Right atrium auricular region (tissue), 2 donors: Measurements from ENCODE around the gene KIAA2012. TPM values are rescaled to one million over a fixed set of nuclear protein-coding genes. Genes with fewer than 3 reads are reported as not detected.
A peak's percentile ranks its signal among the peaks of the same experiment; 100 is the strongest.

Experiments used
- DNase-seq: peaks from one replicate; pipeline ENCODE4 v3.0.0-alpha.2; 2019; ENCODE audit warnings: low spot score
- H3K27ac ChIP-seq, 2 donors: fragments of 200-600 bp; sonication (generic); 1 replicate in 1 of 2; 2 replicates in 1 of 2; pipeline ENCODE4 v1.5.1; 2016 to 2019
- H3K27me3 ChIP-seq, 2 donors: fragments of 200-600 bp; sonication (generic); one replicate each; pipeline versions ENCODE4 v1.5.1 to v1.6.0; 2017 to 2019
- H3K36me3 ChIP-seq: fragments of 200-600 bp; sonication (generic); one replicate; pipeline ENCODE4 v1.5.1; 2016
- H3K4me1 ChIP-seq, 2 donors: fragments of 200-600 bp; sonication (generic); one replicate each; pipeline versions ENCODE4 v1.5.1 to v1.6.0; 2017 to 2019
- H3K4me3 ChIP-seq, 2 donors: fragments of 200-600 bp; sonication (generic); 1 replicate in 1 of 2; 2 replicates in 1 of 2; pipeline ENCODE4 v1.5.1; 2017 to 2019; ENCODE audit warnings: mild to moderate bottlenecking in 1 of 2, moderate library complexity in 1 of 2
- H3K9me3 ChIP-seq, 2 donors: fragments of 200-600 bp; sonication (generic); one replicate each; pipeline ENCODE4 v1.5.1; 2019
- CTCF ChIP-seq, 2 donors: fragments of 200-600 bp; sonication (generic); IDR thresholded peaks; one replicate each; pipeline ENCODE4 v1.5.1; 2019; ENCODE audit warnings: antibody characterized with exemption in 2 of 2
- total RNA-seq, 2 donors: library from RNA; depleted of rRNA; stranded (reverse); fragments of >200 nt; gene quantifications; one replicate each; pipeline ENCODE4 v1.1.0, GENCODE V29; 2016

The KIAA2012 gene
- total RNA-seq, 2 donors from 2014 or later: not detected

DNA sequence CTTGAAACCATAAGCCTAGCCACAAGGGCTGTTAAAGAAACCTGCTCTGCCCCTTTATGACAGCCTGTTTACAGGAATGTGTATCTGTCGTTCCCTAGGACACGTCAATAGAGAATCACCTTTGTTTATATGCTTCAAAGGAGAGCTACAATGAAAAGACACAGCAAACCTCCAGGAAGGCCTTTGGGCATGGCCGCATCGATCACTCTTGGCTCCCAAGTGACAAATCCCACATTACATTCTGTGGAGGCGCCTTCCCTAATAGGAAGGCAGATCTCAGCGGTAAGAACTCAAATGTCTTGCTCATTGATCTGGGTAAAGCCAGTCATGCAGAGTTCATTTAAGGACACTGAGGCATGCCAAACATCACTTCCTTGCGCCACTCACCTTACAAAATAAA lies 26.5 kb downstream of the KIAA2012 start:
- no peak for TF ChIP-seq CTCF (IDR thresholded peaks at IDR 0.05)
- DNase-seq: no peak
- no peak overlapping the region for H3K4me3 ChIP-seq

DNA sequence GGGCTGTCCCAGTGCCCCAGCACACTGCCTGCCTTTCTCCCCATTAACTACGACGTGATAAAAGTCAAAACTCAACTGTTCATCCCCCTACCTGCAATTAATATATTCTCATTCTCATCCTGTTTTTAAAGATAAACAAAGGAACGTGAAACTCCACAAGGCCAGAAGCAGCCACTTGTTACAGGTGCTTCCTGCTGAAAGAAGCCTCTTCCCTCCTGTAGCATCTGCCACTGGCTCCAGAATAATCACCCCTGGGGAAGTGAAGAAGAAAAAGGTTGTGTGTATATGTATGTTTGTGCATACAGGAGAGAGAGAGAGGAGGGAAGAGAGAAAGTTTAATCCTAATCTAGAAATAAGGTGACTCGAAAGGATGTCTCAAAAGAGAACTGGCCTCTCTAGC lies 27.1 kb downstream of the KIAA2012 start:
- no peaks in the 10 kb centered on the region for H3K4me1 ChIP-seq
- no peak for TF ChIP-seq CTCF (IDR thresholded peaks at IDR 0.05)

More for the DNA sequence above, 26.5 kb downstream of the KIAA2012 start:
- Histone ChIP-seq H3K4me1 (no peaks in the 10 kb centered on the region), H3K27ac (no peak overlapping the region), H3K36me3 (no peaks in the 10 kb centered on the region), H3K27me3 (no peaks in the 10 kb centered on the region), H3K9me3 (no peaks in the 10 kb centered on the region)

GRCh38 chr2:202101026-202101579 lies 28.0 kb downstream of the KIAA2012 start:
- Histone ChIP-seq H3K27ac (no peak overlapping the region), H3K4me1 (no peaks in the 10 kb centered on the region)
- DNase-seq: no peak

More for the DNA sequence above, 27.1 kb downstream of the KIAA2012 start:
- Histone ChIP-seq H3K27me3 (no peaks in the 10 kb centered on the region), H3K36me3 (no peaks in the 10 kb centered on the region), H3K9me3 (no peaks in the 10 kb centered on the region), H3K27ac (no peak overlapping the region), H3K4me3 (no peak overlapping the region)
- DNase-seq: no peak

GRCh38 chr2:202102425-202103000 lies 29.5 kb downstream of the KIAA2012 start:
- TF ChIP-seq CTCF (IDR thresholded peaks at IDR 0.05): no peak
- H3K27ac ChIP-seq: no peak overlapping the region
- H3K36me3 ChIP-seq: no peaks in the 10 kb centered on the region
- no peak overlapping the region for H3K4me3 ChIP-seq
- no peak for DNase-seq
- no peaks in the 10 kb centered on the region for H3K27me3 ChIP-seq
- H3K9me3 ChIP-seq: no peaks in the 10 kb centered on the region
- H3K4me1 ChIP-seq: no peaks in the 10 kb centered on the region

More at GRCh38 chr2:202101026-202101579, 28.0 kb downstream of the KIAA2012 start:
- H3K4me3 ChIP-seq: no peak overlapping the region
- no peaks in the 10 kb centered on the region for H3K36me3 ChIP-seq
- no peak for TF ChIP-seq CTCF (IDR thresholded peaks at IDR 0.05)
- no peaks in the 10 kb centered on the region for H3K27me3 ChIP-seq
- H3K9me3 ChIP-seq: no peaks in the 10 kb centered on the region

GRCh38 chr2:202104286-202104870 lies 31.3 kb downstream of the KIAA2012 start:
- Histone ChIP-seq H3K27me3 (no peaks in the 10 kb centered on the region), H3K27ac (no peak overlapping the region), H3K36me3 (no peaks in the 10 kb centered on the region), H3K9me3 (no peaks in the 10 kb centered on the region), H3K4me3 (no peak overlapping the region), H3K4me1 (peaks cover 0 to 4% of the 10 kb centered on the region in 2 donors)
- no peak for DNase-seq
- peak in 1 of 2 donors; percentile 40 for TF ChIP-seq CTCF (IDR thresholded peaks at IDR 0.05)
